ENCODE measurements around the gene CELA2B. TPM values are rescaled to one million over a fixed set of nuclear protein-coding genes. Genes with fewer than 3 reads are reported as not detected.
A peak's percentile ranks its signal among the peaks of the same experiment; 100 is the strongest.

Gene CELA2B
- total RNA-seq, 4 donors from 2014 or later, result not detected

- no peaks in the 10 kb centered on the region for H3K9me3 ChIP-seq
- no peaks in the 10 kb centered on the region for H3K27me3 ChIP-seq
- TF ChIP-seq EP300 (IDR thresholded peaks at IDR 0.05), result no peak
- TF ChIP-seq POLR2A (IDR thresholded peaks at IDR 0.05), result no peak
- DNase-seq (ENCODE audit: low spot score in 2 of 2), result no peak
- H3K36me3 ChIP-seq, result no peaks in the 10 kb centered on the region
- WGBS, result 90% methylated on average over 4 of the region's 4 CpGs
- no peak overlapping the region for H3K27ac ChIP-seq
- H3K4me1 ChIP-seq, result peaks cover 23% of the 10 kb centered on the region
- no peak overlapping the region for H3K4me3 ChIP-seq
These were observed 46.6 kb downstream of the CELA2B start for GRCh38 chr1:15522551-15522950.

GRCh38 chr1:15523104-15524020, 47.5 kb downstream of the CELA2B start:
- H3K4me1 ChIP-seq, result peaks cover 30% of the 10 kb centered on the region
- no peaks in the 10 kb centered on the region for H3K9me3 ChIP-seq
- peak overlapping the region; percentile 94 for H3K27ac ChIP-seq
- peak overlapping the region; percentile 75 for H3K4me3 ChIP-seq
- no peak for DNase-seq (ENCODE audit: low spot score in 2 of 2)
- H3K36me3 ChIP-seq, result no peaks in the 10 kb centered on the region
- WGBS, result 45% methylated on average over 18 of the region's 18 CpGs
- H3K27me3 ChIP-seq, result no peaks in the 10 kb centered on the region
- TF ChIP-seq POLR2A (IDR thresholded peaks at IDR 0.05) (no peak), CTCF (IDR thresholded peaks at IDR 0.05) (no peak), POLR2AphosphoS5 (IDR thresholded peaks at IDR 0.05) (no peak), EP300 (IDR thresholded peaks at IDR 0.05) (no peak)

GRCh38 chr1:15524021-15524282, 48.0 kb downstream of the CELA2B start, which contains the start of gene CASP9:
TSS of gene CASP9 (minus strand) at chr1:15524215. CDS start at chr1:15524200, 15 bp downstream.
- Histone ChIP-seq H3K27ac (peak within 1 kb of the TSS; percentile 94), H3K4me3 (peak within 1 kb of the TSS; percentile 75), H3K27me3 (no peaks in the 10 kb centered on the region), H3K9me3 (no peaks in the 10 kb centered on the region), H3K4me1 (peaks cover 30% of the 10 kb centered on the region), H3K36me3 (no peaks in the 10 kb centered on the region)
- no peak for DNase-seq (ENCODE audit: low spot score in 2 of 2)
- peak in 1 of 2 donors; percentile 39 for TF ChIP-seq POLR2A (IDR thresholded peaks at IDR 0.05)
- no peak for TF ChIP-seq EP300 (IDR thresholded peaks at IDR 0.05)
- WGBS, result 0% methylated on average over 10 of the region's 27 CpGs

GRCh38 chr1:15524283-15525049, 48.6 kb downstream of the CELA2B start:
- Histone ChIP-seq H3K27ac (peak overlapping the region; percentile 94), H3K9me3 (no peaks in the 10 kb centered on the region), H3K4me3 (peak overlapping the region; percentile 75), H3K4me1 (peaks cover 30% of the 10 kb centered on the region), H3K36me3 (no peaks in the 10 kb centered on the region), H3K27me3 (no peaks in the 10 kb centered on the region)
- WGBS, result under 1% methylated on average over 29 of the region's 88 CpGs
- peak; percentile 100 for DNase-seq (ENCODE audit: low spot score in 2 of 2)
- TF ChIP-seq POLR2AphosphoS5 (IDR thresholded peaks at IDR 0.05) (peak in 2 of 3 donors; percentile 65 to 71), EP300 (IDR thresholded peaks at IDR 0.05) (peak; percentile 67), CTCF (IDR thresholded peaks at IDR 0.05) (no peak)

- Histone ChIP-seq H3K4me3 (peak overlapping the region; percentile 75), H3K27me3 (no peaks in the 10 kb centered on the region), H3K36me3 (no peaks in the 10 kb centered on the region), H3K27ac (peak overlapping the region; percentile 94), H3K4me1 (peaks cover 30% of the 10 kb centered on the region), H3K9me3 (no peaks in the 10 kb centered on the region)
- peak; percentile 100 for DNase-seq (ENCODE audit: low spot score in 2 of 2)
- TF ChIP-seq POLR2AphosphoS5 (IDR thresholded peaks at IDR 0.05) (no peak), POLR2A (IDR thresholded peaks at IDR 0.05) (no peak), EP300 (IDR thresholded peaks at IDR 0.05) (no peak), CTCF (IDR thresholded peaks at IDR 0.05) (no peak)
- WGBS, result 1% methylated on average over 33 of the region's 40 CpGs
These were observed 49.4 kb downstream of the CELA2B start for GRCh38 chr1:15525050-15526020.
